GM21528 (cell line): ENCODE data around the gene PPM1J.
"Not testable (repeated sequence)": the region's sequence is repeated elsewhere in the genome, so short reads cannot be mapped to it uniquely, and the experiment has no call there.

Source experiments
- ATAC-seq: cut with Tn5 transposase; IDR thresholded peaks from one replicate; pipeline ENCODE4 v1.9.1; 2021; ENCODE audit warnings: mild to moderate bottlenecking, moderate library complexity; ENCODE audit not compliant: unreplicated experiment, low FRiP score

PPM1J gene

DNA sequence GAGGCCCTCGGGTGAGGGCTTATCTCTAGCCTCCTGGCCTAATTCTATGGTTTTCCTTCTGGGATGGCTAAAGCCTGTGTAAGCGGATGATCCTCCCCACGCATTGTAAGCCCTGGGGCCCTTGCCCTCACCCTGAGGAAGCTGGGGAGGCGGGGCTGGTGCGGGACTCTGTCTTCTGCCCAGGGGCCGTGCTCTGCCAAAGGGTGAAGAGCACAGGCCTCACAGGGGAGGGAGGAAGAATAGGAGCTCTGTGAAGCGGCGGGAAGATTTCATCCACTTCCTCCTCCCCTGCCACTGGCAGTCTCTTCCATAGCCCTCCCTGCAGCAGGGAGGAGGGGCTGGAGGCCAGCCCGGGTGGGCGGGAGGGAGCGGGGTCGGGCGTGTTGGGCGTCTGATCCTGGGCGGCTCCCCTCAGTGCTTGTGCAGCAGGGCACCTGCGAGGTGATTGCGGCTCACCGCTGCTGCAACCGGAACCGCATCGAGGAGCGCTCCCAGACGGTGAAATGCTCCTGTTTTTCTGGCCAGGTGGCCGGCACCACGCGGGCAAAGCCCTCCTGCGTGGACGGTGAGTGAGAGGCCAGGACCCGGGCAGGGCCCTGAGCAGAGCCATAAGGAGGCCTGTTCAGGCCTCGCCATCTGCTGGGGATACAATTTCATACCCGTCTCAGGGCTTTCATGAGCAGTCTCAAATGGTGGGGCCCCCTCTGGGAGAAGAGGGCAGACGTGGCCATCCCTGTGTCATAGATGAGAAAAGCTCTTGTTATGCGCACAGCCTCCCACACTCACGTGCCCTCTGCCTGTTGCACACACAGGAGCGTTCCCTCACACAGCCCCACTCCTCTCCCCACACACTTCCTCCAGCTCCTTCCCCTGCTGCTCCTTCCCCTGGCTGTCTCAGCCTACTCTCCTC is 7.7 kb upstream of the PPM1J start:
- no peak for ATAC-seq

DNA sequence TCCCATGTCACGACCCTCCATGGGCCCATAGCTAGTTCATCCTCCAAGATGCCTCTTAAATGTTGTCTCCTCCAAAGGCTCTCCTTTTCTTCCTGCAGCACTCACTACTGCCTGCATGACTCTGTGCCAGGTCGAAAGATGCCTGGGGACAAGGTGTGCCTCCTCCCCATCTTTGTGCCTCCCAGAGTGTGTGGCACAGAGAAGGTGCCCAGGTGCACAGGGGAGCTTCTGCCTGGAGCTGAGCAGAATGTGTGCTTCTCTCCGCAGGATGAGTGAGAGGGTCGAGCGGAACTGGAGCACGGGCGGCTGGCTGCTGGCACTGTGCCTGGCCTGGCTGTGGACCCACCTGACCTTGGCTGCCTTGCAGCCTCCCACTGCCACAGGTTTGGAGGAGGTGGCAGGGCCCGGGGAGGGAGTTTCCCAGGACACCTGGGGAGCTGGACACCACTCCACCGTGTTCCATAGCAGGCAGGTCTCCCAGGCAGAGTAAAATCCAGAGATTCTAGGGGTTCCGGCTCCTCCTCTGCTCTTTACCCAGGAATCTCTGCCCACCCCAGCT is 6.9 kb upstream of the PPM1J start:
- ATAC-seq: no peak

DNA sequence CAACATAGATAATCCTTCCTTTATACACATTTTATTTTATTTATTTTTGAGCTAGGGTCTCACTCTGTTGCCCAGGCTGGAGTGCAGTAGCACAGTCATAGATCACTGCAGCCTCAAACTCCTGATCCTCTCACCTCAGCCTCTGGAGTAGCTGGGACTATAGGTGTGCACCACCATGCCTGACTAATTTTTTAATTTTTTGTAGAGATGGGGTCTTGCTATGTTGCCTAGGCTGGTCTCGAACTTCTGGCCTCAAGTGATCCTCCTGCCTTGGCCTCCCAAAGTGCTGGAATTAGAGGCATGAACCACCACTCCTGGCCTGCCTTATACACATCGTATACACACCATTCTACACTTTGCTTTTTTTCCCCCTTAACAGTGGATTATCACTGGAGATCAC is 6.2 kb upstream of the PPM1J start:
- not testable (repeated sequence) for ATAC-seq

DNA sequence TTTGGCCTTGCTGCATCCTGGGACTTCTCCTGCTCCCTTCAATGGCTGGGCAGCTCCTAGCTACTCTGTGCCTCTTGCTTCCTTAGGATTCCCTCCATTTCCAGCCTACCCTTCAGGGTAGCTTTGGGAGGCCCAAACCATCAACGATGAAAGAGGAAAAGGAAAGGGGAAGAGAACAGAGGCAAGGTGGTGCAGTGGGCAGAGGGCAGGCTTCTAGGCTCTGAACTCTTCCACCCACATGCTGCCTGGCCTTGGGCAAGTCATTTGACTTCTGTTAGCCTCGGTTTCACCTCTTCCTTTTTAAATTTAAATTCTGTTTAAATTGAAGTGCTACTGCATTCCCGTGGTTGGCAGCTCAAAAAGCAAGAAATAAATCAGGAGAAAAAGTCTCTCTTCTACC is 5.7 kb upstream of the PPM1J start:
- no peak for ATAC-seq

DNA sequence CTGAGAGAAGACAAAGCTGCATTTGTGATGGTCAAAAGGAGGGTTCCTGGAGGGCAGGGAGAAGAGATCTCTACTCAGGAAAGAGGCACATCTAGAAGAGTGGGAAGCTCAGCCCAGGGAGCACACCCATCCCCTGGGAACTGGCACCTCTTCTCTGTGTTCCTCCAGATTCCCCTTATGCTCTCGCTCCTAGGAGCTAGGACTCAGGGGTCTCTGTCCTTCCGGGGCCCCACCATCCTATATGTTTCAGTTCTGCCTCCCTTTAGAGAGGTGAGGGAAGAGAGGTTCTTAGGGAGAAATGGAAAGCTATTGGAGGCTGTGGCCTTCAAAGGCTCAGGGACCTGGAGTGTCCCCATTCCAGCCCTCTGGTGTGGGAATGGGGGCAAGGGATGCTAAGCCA is 4.6 kb upstream of the PPM1J start:
- no peak for ATAC-seq

DNA sequence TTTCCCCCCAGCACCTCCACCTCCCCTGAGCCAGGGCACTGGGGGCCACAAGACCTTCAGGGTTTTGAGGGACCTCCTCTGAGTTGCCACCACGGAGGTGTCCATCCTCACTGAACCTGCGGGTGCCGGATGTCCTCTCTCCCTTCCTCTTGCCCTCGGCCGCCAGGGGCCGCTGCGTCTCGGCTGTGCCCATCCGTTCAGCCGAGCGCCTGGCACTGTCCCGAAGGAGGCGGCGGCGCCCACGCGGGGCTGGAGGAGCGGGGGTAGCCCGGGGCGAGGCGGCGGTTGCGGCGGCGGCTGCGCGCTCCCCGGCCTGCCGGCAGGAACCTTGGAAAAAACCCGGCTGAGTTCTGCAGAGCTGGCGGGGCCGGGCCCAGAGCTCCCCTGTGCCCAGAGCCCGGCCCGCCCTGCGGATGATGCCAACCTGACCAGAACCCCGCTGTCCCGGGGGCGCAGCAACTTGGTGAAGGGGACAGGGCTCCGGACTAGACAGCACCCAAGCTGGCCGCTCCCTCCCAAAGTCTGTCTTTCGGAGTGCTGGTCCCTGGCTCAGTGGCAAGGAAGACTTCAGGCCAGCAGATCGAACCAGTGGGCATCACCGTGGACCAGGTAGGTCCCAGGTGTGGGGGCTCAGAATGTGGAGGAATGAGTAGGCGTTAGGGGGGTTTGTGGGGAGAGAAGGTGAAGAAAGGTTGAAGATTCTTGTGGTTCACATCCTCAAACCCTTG is 3.7 kb upstream of the PPM1J start:
- ATAC-seq: no peak

DNA sequence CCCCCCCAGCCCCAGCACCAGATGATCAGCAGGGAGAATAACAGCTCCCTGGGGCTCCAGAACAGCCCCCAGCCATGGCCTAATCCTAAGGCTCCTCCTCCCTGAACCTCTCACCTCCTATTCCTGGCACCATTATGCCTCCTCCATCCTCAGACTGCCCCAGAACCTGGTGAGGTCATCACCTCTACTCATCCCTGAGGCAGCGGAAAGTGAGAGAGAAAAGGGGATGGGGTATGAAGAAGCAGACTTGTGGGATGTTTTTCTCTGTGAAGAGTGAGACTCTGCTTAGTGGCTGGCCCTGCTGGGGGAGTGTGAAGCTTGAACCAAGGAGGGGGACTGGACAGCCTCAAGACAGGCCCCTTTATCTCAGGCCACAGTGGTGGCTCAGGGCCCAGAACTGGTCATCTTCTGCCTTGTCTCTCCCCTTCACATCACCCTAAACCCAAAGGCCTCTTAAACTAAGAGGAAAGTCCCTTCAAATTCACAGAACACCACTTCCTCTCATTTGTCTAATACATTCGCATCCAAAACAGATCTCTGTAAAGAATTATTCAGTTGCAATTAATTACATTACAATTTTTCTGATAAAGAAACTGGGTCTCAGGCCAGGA is 2.2 kb upstream of the PPM1J start:
- no peak for ATAC-seq

DNA sequence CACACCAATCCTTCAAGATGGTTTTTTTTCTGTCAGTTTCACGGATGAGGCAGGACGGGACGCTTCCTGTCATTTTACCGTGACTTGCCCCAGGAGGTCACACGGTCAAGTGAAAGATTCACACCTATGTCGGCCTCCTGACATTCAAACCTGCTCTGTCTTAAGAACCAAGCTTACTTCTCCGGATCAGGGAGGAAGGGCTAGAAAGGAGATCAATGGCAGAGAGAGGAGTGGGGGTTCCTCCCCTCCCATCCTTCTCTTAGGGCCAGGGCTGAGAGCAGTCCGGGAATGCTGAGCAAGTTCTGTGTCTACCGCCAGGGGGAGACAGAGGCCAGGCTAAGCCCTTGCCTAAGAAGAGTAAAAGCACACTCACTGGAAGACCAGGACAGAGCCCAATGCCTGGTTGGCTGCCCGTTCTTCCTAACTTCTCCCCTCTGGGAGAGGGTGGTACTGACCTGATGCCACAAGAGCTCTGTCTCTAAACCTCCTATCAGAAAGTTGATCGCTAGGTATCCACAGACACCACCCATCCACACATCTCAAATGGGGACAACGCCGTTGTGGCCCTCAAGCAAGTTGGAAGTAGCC is 1.1 kb upstream of the PPM1J start:
- peak; percentile 36 for ATAC-seq

DNA sequence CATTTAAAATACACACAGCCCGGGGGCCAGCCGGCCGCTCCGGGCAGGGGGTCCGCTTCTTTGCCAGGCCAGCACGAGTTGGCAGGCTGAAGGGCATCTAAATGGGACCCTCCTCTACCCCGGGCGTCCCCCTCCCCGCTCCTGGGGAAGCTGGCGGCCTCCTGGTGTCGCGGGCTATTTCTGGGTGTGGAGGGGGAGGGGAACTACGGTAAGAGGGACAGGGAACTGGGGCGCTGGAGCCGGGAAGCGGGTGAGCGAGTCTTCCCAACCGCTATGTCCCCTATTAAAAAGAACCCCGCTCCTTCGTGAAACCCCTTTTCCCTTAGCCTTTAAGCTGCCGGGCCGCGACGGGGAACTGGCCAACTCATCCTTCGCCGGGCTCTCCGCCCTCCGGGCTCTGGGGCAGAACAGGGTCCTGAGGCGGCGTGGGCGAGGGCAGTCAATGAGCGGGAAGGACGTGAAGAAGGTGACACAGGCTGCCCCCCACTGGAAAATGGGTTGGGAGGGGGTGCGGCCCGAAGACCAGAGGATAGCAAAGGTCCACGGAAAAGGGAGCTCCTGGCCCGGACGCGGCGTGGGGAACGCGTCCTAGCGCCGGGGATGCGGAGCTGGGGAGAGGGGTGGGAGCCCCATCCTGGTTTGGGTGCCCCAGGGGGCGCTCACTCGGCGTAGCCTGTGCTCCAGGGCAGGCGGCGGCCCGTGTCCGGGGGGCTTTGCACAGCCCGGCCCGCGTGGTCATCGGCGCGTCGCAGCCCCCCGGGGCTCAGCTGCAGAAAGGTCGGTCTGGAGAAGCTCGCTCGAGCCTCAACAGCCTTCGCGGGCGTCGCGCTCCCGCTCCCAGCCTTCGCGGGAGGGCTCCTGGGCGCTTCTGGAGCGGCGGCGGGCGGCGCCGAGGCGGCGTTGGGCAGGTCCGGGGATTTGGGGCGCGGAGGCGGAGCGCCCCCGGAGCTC is 544 bp downstream of the PPM1J start:
- ATAC-seq: peak; percentile 2

DNA sequence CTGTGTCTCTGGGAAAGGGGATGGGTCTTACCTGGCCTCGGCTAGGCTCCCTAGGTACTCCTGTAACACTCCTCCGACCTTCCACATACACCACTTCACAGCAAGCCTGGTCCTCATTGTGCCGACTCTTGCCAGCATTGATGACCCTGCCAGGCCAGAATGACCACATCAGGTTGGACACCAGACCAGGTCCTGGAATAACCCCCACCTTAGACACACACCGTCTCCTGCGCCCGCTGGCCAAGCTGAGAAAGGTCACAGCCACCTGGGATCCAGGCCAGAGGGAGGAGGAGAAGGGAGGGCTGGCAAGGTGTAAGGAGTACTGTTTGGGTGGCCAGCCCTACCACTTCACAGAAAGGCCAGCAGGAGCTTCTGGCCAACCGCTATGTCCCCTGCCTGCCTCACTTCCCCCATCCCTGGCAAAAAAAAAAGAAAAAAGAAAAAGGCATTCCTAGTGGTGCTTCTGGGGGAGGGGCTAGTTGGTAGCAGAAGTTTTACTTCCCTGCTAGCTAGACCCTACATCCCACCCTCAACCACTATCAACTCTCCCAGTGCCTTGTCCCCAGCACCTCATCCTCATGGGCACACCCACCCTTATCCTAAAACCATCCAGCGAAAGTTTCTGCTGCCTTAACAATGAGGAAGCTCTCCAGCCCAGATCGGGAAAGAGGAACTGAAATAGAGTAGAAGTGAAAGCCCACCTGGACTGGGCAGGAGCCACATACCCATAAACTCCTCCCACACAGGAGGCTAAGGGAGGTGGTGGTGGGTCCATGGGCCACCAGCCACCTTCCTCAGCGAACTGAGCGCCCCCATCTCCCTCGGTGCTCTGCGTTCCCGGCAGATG is 1.4 kb downstream of the PPM1J start:
- ATAC-seq: no peak

DNA sequence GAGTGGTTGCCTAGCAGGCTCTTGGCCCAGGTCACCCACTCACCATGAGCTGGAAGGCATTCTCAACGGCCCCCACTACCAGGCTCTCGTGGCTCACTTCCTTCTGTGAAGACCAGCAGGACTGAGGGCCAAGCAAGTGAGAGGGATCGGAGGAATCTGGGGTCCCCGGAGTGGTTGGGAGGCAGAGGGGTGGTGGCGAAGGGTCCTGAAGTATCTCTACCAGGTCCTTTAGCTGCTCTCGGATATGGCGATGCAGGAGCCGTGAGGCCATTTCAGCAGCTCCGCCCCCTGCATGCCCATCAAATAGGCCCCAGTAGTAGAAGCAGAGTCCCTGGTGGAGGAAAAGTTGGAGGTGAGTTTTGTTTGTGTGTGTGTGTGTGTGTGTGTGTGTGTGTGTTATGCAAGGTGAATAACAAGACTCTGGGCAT is 2.4 kb downstream of the PPM1J start:
- no peak for ATAC-seq

DNA sequence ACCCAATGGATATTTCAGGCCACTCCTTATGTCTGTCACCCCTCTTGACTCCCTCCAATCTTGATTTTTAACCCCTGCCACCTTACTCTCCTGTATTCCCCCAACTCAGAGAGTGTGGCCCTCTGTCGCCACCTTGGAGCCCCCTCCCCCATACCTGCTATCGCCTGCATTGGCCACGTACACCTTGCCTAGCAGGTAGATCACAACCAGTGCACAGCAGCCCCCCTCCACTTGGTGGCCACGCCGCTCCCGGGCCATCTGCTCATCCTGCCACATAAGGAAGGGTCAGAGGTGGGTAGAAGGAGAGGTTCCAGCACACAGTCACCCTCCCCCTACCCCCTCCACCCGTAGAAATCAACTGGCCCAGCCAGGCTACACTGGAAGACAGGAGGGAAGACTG is 2.9 kb downstream of the PPM1J start:
- ATAC-seq: no peak

DNA sequence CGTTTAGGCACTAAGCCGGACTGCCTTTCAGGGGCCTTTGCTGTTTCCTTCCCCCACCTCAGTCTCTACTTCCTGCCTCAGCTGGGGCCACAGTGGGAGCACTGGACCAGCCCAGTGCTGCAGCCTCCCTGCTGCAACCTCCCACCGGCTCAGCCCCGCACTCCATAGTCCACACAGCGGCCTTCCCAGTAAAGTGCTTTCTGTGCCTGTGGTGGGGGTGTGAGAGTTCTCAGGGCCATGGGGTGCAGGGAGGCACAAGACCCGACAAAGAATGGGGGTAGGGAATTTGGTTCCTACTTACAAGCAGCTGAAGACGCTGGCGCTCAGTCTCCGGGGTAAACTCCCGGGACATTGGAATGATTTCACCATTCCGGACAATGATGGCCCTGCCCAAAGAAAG is 3.5 kb downstream of the PPM1J start:
- no peak for ATAC-seq

DNA sequence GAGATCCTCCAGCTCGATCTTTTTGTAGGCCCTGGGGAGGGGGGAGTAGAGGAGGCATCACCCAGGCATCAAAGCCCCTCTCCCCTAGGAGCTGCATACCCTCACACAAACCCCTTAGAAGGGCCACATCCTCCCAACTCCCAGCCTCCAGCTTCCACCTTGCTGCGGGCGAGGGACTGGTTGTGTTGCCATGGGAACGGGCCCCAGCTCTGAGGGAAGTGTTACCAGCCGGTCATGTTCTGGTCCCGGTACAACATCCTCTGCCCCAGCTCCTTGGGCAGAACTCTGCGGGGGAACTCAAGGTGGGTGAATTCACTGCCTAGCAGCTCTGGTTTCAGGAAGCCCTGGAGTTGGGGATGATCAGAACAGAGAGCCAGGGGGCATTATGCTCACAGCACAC is 4.1 kb downstream of the PPM1J start:
- no peak for ATAC-seq

DNA sequence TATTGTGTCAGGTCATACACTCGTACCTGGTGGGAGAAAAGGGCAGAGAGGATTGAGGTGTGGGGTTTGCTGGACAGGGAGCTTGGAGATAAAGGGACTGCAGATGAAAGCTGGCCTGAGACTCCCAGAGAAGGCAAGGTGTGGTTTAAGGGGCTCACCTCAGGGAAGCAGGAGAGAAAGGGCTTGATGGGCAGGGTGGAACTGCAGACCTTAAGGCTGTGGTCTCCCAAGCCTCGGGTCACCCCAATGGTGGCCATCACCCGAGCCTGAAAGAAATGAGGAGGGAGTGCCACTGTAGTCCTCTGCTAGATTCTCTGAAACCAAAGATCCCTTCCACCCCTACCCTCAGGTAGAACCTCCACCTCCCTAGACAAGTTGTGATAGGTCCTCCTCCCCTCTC is 4.5 kb downstream of the PPM1J start:
- ATAC-seq: no peak

DNA sequence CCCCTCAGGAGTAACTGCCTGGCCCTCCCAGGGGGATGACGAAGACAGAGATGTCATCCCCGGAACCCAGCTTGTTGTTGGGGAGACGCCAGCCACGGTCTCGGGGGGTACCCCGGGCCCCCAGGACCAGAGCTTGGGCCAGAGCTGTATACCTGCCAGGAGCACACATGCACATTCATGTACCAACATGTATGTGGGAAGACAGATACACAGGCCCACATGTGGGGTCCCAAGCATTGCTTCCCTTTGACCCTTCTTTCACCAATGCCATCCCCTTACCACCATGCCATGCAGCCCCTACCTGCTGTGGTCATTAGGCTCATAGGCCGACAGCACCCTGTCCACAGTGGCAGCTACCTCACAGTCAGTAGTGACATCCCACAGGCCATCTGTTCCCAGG is 5.0 kb downstream of the PPM1J start:
- ATAC-seq: no peak

DNA sequence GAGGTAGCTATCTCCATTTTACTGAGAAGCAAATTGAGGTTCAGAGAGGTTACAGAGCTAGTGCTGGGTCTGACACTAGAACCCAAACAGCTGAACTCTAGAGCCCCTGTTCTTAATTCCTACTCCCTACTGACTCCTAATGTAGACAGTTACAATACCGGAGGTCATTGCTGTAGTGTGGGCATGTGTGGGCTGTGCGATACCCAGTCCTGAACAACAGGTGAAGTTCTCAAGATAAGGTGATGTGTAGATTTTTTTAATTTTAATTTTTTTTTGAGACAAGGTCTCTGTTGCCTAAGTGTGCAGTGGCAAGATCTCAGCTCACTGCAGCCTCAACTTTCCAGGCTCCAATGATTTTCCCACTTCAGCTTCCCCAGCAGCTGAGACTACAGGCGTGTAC is 6.6 kb downstream of the PPM1J start:
- ATAC-seq: no peak

DNA sequence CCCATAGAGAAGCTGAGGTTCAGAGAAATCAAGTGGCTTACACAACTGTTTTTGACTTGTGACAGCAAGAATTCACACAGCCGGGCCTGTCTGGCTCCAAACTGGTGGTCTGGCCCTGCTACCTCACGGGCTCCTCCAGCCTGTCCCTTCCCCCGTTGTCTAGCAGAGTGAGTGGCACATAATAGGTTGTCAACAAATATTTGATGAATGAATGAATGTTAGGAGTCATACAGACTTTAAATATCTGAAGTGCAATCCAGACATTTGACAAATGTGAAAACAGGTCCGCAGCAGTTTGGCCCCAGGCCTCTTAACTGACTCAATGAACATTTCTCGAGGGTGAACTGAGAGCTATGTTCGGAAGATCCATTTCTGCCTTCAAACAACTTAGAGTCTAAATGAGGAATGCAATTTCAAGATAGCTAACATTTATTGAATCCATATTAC is 7.1 kb downstream of the PPM1J start:
- ATAC-seq: no peak
